ENCODE data around the gene ZNF512B.

Gene ZNF512B

DNA sequence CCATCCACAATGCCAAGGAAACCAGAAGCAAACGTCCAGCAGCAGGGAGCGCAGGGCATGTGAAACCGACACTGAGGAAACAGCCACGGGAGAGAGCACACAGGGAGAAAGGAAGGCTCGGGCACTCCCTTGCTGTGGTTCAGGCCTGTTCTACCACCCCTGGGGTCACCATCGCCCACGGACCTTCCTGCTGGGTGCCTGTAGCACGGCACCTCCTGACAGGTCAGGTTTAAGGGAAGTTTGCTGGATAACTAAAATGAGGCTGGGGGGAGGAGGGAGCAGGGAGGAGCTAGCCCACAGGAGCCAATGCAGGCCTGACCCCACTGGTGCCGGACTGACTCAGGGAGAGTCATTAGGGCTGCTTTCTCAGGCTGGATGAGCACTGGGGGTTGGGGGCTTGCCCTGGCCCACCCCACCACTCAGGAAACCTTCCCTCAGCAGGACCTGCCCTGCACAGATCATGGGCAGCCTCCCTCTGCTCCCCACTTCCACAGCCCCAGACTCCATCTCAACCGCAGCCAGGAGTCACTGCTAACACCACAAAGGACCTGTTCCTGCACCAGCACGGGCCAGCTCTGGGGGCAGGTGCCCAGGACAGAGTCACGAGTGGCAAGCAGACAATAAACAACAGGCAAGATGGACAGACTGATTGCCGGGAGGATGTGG, 15.8 kb downstream of the ZNF512B start:
- no peak for TF ChIP-seq CTCF (IDR thresholded peaks at IDR 0.05; ENCODE audit: low read depth, low read length)
- Histone ChIP-seq H3K36me3 (no peaks in the 10 kb centered on the region), H3K4me3 (ENCODE audit: low read depth, low read length) (no peak overlapping the region), H3K9me3 (ENCODE audit: severe bottlenecking) (no peaks in the 10 kb centered on the region), H3K27me3 (ENCODE audit: insufficient read depth, low read depth, severe bottlenecking) (no peaks in the 10 kb centered on the region), H3K27ac (no peak overlapping the region)
- no peak for DNase-seq

DNA sequence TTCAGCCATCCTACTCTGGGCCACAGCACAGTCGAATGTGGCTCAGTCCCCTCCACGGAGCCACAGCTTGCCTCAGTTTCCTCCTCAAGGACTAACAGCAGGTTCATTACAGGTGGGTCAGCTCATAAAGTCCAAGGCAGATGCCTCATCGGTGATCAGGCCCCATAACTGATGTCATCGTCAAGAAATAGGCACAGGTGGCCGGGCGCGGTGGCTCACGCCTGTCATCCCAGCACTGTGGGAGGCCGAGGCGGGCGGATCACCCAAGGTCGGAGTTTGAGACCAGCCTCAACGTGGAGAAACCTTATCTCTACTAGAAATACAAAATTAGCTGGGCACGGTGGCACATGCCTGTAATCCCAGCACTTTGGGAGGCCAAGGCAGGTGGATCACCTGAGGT, 17.0 kb downstream of the ZNF512B start:
- TF ChIP-seq CTCF (IDR thresholded peaks at IDR 0.05; ENCODE audit: low read depth, low read length): no peak
- no peak overlapping the region for H3K27ac ChIP-seq
- no peaks in the 10 kb centered on the region for H3K36me3 ChIP-seq
- H3K4me3 ChIP-seq (ENCODE audit: low read depth, low read length): no peak overlapping the region
- no peaks in the 10 kb centered on the region for H3K9me3 ChIP-seq (ENCODE audit: severe bottlenecking)
- no peaks in the 10 kb centered on the region for H3K27me3 ChIP-seq (ENCODE audit: insufficient read depth, low read depth, severe bottlenecking)
- no peak for DNase-seq

- H3K9me3 ChIP-seq (ENCODE audit: severe bottlenecking): no peaks in the 10 kb centered on the region
- DNase-seq: no peak
- no peaks in the 10 kb centered on the region for H3K36me3 ChIP-seq
- no peaks in the 10 kb centered on the region for H3K27me3 ChIP-seq (ENCODE audit: insufficient read depth, low read depth, severe bottlenecking)
- H3K27ac ChIP-seq: no peak overlapping the region
- TF ChIP-seq CTCF (IDR thresholded peaks at IDR 0.05; ENCODE audit: low read depth, low read length): no peak
- H3K4me3 ChIP-seq (ENCODE audit: low read depth, low read length): no peak overlapping the region
These were observed 17.6 kb downstream of the ZNF512B start for GRCh38 chr20:63952210-63952535.

- Histone ChIP-seq H3K36me3 (no peaks in the 10 kb centered on the region), H3K27ac (peak overlapping the region; percentile 60; the same call in 1 of the 2 replicates), H3K4me3 (ENCODE audit: low read depth, low read length) (no peak overlapping the region), H3K27me3 (ENCODE audit: insufficient read depth, low read depth, severe bottlenecking) (no peaks in the 10 kb centered on the region), H3K9me3 (ENCODE audit: severe bottlenecking) (no peaks in the 10 kb centered on the region)
- TF ChIP-seq CTCF (IDR thresholded peaks at IDR 0.05; ENCODE audit: low read depth, low read length): no peak
- DNase-seq: no peak
These were observed 18.1 kb downstream of the ZNF512B start for GRCh38 chr20:63951398-63952209.

- no peaks in the 10 kb centered on the region for H3K36me3 ChIP-seq
- H3K4me3 ChIP-seq (ENCODE audit: low read depth, low read length): peak overlapping the region; percentile 19; the same call in 1 of the 2 replicates
- H3K27ac ChIP-seq: peak overlapping the region; percentile 60
- DNase-seq: peak; percentile 77
- H3K27me3 ChIP-seq (ENCODE audit: insufficient read depth, low read depth, severe bottlenecking): no peaks in the 10 kb centered on the region
- no peaks in the 10 kb centered on the region for H3K9me3 ChIP-seq (ENCODE audit: severe bottlenecking)
- TF ChIP-seq CTCF (IDR thresholded peaks at IDR 0.05; ENCODE audit: low read depth, low read length): no peak
These were observed 18.9 kb downstream of the ZNF512B start for GRCh38 chr20:63950701-63951397.

All from WERI-Rb-1 (cell line).